ENCODE measurements around the gene APOF.

GRCh38 chr12:56346675-56347074 lies 16.0 kb downstream of the APOF start:
- TF ChIP-seq, protein P1, sequence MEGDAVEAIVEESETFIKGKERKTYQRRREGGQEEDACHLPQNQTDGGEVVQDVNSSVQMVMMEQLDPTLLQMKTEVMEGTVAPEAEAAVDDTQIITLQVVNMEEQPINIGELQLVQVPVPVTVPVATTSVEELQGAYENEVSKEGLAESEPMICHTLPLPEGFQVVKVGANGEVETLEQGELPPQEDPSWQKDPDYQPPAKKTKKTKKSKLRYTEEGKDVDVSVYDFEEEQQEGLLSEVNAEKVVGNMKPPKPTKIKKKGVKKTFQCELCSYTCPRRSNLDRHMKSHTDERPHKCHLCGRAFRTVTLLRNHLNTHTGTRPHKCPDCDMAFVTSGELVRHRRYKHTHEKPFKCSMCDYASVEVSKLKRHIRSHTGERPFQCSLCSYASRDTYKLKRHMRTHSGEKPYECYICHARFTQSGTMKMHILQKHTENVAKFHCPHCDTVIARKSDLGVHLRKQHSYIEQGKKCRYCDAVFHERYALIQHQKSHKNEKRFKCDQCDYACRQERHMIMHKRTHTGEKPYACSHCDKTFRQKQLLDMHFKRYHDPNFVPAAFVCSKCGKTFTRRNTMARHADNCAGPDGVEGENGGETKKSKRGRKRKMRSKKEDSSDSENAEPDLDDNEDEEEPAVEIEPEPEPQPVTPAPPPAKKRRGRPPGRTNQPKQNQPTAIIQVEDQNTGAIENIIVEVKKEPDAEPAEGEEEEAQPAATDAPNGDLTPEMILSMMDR (conservative IDR thresholded peaks at IDR 0.05; ENCODE audit: low read depth in 2 of 2) = peak; percentile 30 to 68; a peak in 3 of 4 replicates
- TF ChIP-seq EZH2phosphoT487 (IDR thresholded peaks at IDR 0.05; ENCODE audit: unreplicated experiment) (no peak), POLR2AphosphoS5 (IDR thresholded peaks at IDR 0.05; ENCODE audit: low read depth) (no peak), EZH2 (IDR thresholded peaks at IDR 0.05; ENCODE audit: low read depth, unreplicated experiment) (no peak), REST (IDR thresholded peaks at IDR 0.05; ENCODE audit: unreplicated experiment) (no peak)

Data from GM23338 (cell line).